Left renal cortex interstitium (tissue), 4 donors: ENCODE measurements around the gene GSG1. TPM values are rescaled to one million over a fixed set of nuclear protein-coding genes. Genes with fewer than 3 reads are reported as not detected.

Experiments used
- DNase-seq, 4 donors: peaks; one replicate each; pipeline ENCODE4 v3.0.0-alpha.2; 2013; ENCODE audit warnings: low read depth in 4 of 4, low spot score in 2 of 4, missing footprints in 1 of 4
- polyA plus RNA-seq, 4 donors: library from polyadenylated mRNA; unstranded; fragments of 120-200 nt; gene quantifications; one replicate each; pipeline ENCODE4 v1.2.1, GENCODE V29; 2013; ENCODE audit not compliant: insufficient read length in 4 of 4

The GSG1 gene
- polyA plus RNA-seq, 4 donors = 0.35 to 0.63 (median 0.57) TPM

DNA sequence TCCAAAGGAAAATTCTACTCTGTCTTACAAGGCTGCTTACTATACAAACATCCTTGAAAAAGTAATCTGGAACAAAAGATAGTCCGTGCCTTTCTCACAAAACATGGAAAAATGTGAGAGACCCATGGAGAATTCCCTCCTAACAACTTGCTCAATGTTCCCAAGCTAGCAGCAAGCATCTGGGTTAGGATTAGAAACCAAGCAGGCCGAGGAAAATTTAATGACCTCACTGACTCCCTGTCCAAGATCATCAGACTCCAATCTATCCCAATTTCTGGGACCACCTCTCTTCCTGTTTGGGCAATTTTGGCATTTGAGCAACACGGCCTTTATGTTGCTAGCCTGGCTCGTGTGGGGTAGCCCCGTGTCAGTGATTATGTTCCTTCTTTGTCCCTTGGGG is 18.1 kb upstream of the GSG1 start:
- DNase-seq = no peak

DNA sequence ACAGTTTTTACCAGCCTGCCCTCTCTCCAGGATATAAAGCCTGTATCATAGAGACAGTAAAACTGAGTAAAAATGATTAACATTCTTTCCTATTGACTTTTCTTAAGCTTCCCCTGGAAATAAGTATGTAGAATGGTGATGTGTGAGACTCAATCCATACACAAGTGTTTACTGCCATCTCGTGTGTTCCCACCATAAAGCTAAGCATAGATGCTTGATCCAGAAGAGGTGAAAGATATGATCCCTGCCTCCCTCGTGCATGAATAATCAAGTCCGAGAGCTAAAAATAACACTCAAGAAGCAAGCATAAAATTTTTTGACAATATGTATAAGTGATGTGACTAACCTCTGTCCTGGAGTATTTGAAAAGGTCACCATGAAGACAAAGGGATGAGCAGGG is 16.9 kb upstream of the GSG1 start:
- no peak for DNase-seq

DNA sequence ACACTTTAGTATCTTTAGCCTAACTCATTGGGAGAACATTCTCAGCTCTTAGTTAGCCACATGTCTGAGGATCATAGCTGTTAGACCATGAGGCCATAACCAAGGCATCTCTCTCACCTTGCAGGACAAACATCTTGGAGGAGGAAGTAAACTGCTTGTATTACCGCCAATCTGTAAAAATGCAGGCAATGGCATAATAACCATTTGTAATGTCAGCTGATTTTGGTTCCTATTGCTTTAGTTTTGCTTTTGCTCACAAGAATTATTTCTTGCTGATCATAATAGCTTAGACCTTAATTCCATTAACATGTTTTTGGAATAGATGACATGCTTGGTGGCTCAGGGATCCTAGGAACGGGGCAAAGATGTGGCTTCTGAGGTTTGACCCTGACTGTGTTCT is 16.4 kb upstream of the GSG1 start:
- DNase-seq = no peak

DNA sequence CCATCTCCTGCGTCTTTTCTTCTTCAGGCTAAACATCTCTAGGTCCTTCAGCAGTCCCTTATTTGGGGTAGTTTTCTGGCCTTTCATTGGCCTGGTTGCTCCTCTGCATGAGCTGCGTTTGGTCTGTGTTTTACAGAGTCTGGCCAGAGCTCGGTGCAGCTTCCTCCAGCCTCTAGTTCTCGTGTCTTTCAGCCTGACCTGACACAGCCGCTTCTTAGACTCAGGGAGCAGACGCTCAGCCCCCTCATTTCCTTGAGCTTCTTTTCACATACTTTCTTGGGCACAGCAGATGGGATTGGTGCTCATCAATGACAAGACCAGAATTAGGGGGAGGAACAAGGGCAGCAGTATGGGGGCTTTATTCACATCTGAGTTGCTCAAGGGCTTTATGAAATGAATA is 13.6 kb upstream of the GSG1 start:
- no peak for DNase-seq

DNA sequence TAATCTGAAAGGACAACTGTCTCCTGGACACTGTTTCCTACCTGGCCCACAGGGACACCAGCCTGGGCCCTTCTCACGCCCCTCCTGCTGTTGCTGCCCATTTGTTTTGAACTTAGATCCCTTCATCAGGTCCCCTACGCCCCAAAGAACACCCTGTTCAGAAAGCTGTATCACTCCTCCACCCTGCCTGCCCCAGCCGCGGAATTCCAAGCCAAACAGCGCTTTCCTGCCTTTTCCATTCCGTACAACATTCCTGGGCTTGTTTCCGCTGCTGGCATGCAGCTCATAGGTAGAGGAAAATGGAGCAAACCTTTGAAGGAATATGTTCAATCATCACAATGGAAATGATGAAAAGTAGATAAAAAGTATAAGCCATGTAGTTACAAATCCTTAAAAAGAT is 12.8 kb upstream of the GSG1 start:
- no peak for DNase-seq

DNA sequence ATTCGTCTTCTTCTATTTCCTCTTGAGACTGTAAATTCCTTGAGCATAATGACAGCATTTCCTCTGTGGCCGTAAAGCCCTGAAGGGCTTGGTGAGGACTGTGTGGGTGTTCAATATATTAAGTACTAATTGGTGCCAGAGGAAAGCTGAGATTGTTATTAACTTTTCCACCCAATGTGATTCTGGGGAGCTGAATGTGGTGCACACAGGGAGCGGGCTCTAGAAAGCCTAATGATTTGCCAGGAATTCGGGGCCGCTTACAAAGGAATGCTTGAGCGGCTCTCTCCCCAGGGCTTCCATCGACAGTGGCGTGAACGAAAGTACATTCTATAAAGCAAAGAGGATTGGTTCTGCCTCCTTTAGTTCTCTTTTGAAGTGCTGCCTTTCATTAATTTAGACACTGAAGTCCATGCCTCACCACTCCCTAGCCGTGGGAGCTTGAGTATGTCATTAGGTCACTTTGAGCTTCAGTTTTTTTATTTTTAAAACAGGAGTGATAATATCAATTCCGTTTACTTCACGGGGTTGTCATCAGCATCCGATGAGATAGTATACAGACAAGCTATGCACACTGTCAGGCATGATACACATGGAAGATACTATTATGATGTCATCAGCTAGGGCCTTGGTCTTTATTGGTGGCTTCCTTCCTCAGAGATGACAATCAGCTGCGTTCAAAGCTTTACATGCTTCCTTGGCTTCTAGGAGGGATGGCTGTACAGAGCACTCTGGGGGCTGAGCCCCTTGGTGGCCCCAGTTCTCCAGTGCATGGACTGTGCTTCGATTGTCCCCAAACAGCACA is 11.0 kb upstream of the GSG1 start:
- peak in 1 of 4 donors; percentile 48 for DNase-seq

DNA sequence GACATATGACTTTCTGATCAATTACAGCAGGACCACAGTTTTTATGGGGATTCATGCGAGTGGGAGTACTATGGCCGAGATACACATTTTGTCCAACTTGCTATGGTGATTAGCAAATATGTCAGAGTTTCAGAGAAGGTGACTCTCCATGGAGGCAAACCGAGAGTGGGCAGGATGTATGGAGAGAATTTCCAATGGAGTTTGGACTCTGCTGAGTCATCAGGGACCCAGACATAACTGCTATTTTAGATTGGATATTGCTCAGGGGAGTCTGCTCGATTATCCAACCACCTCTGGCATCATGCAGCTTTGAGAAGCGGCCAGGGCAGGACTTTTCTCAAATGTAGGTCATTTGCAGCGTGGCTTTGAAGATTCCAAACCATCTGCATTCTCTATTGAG is 9.5 kb upstream of the GSG1 start:
- no peak for DNase-seq

DNA sequence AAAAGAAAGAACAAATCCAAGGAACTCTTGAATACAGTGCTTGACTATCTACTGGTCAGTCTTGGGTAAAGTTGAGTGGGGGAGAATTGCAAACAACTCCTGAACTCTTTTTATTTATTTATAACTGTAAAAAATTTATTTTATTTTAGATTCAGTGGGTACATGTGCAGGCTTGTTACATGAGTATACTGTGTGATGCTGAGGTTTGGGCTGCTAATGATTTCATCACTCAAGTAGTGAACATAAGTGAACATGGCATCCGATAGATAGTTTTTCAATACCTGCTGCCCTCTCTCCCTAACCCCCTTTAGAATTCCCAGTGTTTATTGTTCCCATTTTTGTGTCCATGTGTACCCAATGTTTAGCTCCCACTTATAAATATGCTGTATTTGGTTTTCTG is 3.2 kb upstream of the GSG1 start:
- no peak for DNase-seq

DNA sequence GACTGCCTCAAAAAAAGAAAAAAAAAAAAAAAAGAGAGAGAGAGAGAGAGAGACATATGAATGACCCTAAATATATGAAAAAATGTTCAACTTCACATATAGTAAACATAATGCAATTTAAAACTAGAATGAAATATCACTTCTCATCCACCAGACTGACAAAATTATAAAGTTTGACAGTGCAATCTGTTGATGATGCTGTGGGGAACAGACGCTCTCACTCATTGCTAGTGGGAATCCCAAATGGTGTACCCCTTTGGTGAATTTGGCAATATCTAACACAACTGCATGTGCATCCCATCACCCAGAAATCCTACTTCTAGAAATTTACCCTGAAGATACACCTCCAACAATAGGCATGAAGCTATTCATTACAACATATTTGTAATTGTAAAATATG is 2.3 kb upstream of the GSG1 start:
- no peak for DNase-seq

DNA sequence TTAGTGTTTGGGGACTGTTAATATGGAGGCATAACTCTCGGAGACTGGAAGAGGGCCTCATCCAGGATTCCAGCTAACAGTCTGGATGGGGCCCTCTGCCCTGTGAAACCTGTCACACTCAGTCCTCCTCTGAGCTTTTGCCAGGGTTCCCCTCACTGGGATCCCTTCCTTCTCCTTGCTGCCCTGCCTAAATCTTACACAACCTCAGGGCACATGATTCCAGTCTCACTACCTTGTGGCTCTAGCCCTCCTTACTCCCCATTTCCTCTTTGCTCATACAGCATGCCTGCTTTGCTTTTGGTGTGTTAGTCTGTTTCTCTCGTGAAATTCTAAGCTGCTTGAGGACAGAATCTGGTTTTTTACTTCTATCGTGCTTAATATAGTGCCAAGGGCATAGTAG is 942 bp upstream of the GSG1 start:
- no peak for DNase-seq

DNA sequence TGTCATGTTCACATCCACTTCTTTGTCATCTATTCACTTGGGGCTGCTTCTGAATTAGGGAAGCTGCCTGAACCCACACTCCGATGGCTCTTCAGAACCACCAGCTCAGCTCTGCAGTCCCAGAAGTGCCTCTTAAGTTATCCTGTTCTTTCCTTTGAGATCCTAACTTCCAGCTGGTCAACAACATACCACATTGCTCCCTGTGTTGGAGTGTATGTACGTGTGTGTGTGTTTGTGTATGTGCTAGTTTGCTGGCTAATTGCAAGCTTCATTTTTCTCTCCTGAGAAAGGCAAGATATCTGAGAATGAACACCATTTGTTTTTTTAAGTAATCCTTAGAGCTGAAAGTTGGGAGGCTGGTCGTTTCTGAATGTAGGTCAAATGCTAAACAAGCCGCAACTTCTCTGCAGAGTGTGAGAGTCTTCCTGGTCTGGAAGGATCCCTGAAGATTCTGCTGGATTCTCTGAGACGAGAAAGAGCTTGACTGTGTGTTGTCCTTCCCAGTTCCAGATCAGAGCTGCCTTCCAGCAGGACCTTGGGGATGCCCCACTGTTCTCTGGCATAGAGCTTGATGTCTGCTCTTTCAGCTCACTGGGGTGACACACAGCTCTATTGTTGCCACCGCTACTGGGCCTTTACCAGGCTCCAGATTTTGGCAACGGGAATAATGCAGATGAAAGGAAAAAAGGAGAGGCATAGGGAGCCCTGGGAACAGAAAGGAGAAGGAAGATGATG is 839 bp downstream of the GSG1 start:
- DNase-seq = no peak

DNA sequence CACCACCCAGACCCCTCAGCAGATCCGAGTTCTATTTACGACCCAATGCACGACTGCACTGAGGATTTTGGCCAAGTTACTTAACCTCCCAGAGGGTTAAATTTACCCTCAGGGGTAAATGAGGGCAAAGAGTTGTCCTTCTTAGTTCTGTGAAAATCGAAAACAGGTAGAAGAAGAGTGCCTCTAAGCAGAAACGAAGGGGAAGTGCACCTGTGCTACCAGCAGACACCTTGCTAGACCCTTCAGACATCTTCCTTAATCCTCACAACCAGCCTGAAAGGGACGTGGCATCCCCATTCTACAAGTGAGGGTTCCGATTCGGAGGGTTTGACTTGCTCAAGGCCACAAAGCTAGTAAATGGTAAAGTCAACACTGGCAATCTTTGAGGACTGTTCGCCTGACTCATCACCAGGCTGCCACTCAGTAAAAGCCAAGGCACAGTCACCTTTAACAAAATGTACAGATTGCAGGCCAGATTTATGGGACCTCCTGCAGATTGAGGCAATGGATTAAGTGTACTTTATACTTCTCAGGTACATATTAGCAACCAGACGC is 1.6 kb downstream of the GSG1 start:
- DNase-seq = no peak

DNA sequence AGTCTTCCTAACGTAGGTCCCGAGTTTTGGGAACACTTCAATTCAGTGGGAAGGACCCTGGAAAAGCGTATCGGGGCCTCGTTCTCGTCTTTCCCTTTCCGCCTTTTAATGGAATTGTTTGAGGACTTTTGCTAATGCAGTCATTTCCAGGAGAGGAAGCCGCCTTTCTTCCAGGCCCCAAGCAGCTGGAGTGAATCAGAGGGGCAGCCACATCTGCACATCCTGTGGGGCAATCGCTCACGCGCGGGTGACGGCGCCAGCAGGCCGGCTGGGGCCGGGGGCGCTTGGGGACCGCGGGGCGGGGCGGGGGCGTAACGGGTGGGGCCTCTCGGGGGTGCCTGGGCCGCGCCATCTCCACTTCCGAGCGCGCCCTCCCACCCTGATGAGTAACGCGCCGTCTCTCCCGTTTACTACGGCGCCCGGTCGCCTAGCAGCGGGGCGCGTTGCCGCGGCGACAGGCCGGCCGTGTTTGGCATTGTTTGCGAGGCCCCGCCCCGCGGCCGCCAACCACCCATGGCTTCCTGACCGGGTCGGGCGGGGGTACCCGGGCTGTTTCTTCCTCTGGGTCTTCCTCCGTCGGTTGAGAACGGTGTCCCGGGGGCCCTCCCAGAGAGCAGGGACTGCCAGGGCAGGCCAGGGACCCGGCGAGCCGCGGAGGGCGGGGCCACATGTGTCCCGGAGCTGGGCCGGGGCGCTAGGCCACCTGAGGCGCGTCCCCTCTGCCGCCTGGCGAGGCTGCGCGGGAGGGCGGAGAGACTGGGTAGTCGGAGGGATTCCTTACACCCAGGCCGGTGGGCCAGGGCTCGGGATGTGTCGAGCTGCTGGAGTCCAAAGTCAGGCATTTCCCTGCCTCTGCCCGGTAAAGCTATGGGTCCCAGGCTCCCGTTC is 2.3 kb downstream of the GSG1 start:
- peak; percentile 75 to 88 (median 86) for DNase-seq

DNA sequence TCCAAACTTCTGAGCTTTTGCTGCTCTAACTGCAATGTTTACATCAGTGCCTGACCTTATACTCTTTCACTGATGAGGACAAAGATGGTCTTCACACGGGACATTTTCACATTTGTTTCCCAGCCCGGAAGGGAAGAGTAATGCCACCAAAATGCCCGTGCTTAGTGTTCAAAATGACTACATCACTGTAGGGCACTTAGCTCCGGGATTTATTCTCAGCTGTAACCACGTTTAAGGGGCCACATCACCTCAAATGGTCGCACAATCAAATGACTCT is 2.9 kb downstream of the GSG1 start:
- DNase-seq = no peak

DNA sequence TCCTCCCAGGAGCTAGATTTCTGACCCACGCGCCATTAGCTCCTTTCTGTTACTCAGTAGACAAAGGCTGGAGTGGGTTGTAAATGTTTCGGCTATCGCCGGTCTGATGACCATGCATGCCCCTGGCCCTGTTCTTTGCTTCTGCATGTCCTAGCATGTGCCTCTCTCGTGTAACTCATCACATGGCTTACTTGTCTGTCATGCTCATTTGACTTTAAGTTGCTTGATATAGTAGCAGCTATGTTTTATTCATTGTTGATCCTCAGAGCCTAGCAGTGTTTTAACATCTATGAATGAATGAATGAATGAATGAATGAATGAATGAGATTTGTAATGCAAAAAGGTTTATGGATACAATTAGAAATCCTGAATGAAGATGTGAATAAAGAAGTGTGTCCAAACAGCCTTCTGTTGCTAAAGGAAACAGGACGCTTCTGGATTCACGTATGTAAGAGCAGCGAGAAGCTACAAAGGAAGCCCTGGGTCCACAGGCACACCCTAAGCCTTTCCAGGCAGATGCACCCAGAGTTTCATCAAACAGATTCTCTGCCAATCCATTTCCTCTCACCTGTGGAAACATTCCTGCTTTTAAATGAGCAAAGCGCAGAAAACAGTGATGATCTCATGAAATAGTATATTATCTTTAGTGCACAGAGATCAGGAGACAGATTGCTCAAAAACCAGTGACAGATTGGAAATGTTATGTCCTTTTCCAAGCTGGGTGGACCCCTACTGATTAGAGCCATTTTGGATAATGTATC is 3.4 kb downstream of the GSG1 start:
- DNase-seq = no peak

DNA sequence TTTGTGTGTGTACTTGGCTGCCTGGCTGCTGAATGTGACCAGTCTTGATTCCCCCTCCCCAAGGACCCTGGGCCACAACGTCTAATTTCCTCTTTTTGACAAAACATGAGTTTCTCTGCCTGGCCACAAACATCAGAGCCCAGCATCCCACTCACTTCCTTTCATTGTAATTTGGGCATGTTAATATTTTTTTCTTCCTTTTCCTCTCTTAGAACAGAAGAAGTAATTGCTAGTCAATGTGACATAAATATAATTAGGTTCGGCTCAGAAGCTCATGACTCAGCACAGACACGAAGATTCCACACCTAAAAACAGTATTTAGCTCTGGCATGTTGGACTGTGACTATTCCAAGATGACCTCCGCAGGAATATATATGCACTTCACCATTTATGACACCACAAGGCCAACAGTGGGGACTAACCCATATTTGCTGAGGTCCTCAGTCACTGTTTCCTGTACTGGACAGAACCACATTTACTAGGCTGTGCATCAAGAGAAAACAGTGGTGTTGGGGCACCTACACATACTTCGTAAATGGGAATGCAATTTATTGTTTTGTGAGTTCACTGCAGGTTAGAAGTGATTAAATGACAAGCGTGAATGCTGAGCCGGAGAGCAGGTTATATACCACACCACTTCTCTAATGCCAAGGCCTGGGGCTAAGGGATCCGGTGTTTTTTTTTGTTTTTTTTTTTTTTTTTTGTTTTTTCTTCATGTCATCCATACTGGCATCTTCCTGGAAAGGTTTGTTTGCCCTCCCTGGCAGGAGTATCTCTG is 4.2 kb downstream of the GSG1 start:
- no peak for DNase-seq

DNA sequence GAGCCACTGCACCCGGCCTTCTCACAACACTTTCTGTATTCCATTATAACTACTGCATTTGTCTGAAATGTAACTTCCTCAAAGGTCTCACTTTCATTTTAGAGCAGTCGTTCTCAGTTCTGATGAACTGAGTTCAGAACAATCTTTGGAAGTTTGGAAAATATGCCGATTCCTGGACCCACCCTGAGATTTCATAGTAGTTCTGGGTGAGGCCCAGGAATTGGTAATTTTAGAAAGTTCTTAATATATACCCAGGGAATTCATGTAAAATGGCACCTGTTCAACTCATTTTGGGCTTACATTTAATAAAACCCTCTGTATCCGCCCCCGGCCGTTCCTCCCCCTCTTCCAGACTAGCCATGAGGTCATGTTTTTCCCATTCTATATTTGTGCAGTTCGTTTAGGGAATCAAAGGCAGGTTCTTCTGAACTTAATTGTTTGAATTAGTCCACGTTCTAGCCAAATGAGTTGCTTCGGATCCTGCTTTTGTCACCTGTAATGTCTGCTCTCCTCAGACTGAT is 5.9 kb downstream of the GSG1 start:
- no peak for DNase-seq

DNA sequence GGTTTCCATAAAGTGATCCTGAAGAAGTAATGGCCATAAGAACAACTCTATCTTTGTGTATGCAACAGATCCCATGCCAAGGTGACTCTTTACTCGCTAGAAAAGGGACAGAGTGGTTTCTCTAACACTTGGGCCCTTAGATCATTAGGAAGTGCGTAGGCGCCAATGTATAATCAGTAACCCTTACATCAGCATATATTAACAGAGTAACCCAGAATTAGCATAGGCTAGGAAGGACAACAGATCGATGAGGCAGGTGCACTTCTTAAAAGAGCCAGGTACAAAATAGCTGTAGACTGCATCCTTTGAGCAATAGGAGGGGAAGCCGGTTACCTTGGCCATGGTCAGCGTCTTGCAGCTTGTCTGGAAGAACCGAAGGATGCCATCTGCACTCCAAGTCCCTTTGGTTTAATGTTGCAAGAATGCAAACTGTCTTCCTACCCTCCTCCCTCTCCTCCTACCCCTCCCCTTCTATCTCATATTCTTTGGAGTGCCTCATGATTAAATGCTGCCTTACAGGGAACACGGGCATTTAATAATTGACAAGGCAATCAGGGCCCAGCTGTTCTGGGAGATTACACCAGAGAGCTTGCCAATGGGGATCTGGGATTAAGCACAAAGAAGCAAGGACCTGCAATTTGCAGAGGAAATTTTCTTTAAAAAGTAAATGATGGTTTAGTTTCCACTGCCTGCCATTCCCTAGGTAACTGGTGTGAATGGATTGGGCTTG is 8.0 kb downstream of the GSG1 start:
- no peak for DNase-seq

DNA sequence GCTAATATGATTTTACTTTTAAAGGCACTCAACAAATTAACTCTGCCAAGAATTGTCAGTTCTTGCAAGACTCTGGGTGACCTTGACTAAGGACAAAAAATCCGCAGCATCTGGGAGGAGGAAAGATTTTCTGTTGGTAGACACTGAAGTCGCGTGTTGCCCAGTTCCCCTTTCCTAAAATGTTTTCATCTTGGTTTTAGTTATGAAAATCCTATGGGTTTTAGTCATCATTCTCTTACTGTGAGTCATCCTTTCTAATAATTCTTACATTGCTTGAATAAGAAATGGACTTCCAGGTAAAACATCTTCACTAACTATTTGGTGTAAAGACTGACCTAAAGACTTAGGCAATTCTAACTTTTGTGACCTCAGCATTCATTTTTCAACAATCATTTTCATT is 9.1 kb downstream of the GSG1 start:
- DNase-seq = no peak
